Measurements from ENCODE around the gene ATP10D.

DNA sequence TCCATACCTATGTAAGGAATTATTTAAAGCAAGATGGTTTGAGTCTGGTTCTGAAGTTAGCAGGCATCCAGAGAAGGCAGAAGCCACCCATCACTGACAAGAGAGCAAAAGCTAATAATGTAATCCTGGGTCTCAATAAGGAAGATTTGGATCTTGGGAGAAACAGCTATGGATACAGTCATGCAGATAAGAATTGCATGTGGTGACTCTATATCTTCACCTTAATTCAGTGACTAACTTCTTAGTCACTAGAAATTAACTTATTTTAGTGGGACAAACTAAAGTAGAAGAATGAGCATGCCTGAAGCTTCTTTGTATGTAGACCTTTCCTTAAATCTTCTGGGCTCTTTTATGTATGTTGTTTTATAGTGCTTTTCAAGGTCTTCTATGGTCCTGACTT, 66.6 kb downstream of the ATP10D start:
- TF ChIP-seq, protein P1, sequence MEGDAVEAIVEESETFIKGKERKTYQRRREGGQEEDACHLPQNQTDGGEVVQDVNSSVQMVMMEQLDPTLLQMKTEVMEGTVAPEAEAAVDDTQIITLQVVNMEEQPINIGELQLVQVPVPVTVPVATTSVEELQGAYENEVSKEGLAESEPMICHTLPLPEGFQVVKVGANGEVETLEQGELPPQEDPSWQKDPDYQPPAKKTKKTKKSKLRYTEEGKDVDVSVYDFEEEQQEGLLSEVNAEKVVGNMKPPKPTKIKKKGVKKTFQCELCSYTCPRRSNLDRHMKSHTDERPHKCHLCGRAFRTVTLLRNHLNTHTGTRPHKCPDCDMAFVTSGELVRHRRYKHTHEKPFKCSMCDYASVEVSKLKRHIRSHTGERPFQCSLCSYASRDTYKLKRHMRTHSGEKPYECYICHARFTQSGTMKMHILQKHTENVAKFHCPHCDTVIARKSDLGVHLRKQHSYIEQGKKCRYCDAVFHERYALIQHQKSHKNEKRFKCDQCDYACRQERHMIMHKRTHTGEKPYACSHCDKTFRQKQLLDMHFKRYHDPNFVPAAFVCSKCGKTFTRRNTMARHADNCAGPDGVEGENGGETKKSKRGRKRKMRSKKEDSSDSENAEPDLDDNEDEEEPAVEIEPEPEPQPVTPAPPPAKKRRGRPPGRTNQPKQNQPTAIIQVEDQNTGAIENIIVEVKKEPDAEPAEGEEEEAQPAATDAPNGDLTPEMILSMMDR (IDR thresholded peaks at IDR 0.05) = no peak
- TF ChIP-seq POLR2A (IDR thresholded peaks at IDR 0.05) = no peak
- TF ChIP-seq EP300 (IDR thresholded peaks at IDR 0.05) = no peak

Data from tibial nerve (tissue), 4 donors.